GM12878 (cell line): Measurements from ENCODE around the gene METTL4. TPM values are rescaled to one million over a fixed set of nuclear protein-coding genes. Genes with fewer than 3 reads are reported as not detected.
"Not testable (repeated sequence)": the region's sequence is repeated elsewhere in the genome, so short reads cannot be mapped to it uniquely, and the experiment has no call there.

Experiments used
- ATAC-seq: fragments of 200-7000 bp; cut with Tn5 transposase; 3 replicates; pipeline ENCODE4 v1.9.1; 2020; ENCODE audit warnings: mild to moderate bottlenecking, moderate library complexity
- BruUV-seq: library from RNA; stranded (reverse); fragments of 400-500 nt; replicated peaks from 2 replicates; lab custom pipeline; 2021; lab: Mats Ljungman, UMichigan
- CTCF ChIA-PET: fragments of 300-600 bp; sonication (Branson Sonifier 250); formaldehyde crosslinking; extraction: SDS; loops from one replicate; lab custom pipeline; 2021; ENCODE audit warnings: inconsistent platforms; lab: Yijun Ruan, JAX
- POLR2A ChIA-PET: fragments of 350-600 bp; formaldehyde crosslinking; extraction: SDS; loops from one replicate; lab custom pipeline; 2021; ENCODE audit warnings: inconsistent platforms; lab: Charles Lee
- RAD21 ChIA-PET: fragments of 300-600 bp; sonication (Branson Sonifier 250); formaldehyde crosslinking; loops from one replicate; lab custom pipeline; 2023; ENCODE audit warnings: antibody characterized with exemption; ENCODE audit not compliant: unreplicated experiment; lab: Charles Lee
- SMC1A ChIA-PET: fragments of 300-600 bp; sonication (Branson Sonifier 250); formaldehyde crosslinking; loops from one replicate; lab custom pipeline; 2023; ENCODE audit not compliant: unreplicated experiment, uncharacterized antibody; lab: Charles Lee
- DNase-seq: peaks from one replicate; pipeline ENCODE4 v3.0.0-alpha.2; 2011; ENCODE audit warnings: low read depth, low spot score
- FAIRE-seq: peaks from 3 replicates; lab custom pipeline; 2011; peaks lifted over from hg19 to GRCh38; lab: Jason Lieb, UNC
- H2AFZ ChIP-seq: 2 replicates; pipeline ENCODE4 v1.6.0; 2011; ENCODE audit warnings: low read depth, low read length, control low read depth; ENCODE audit not compliant: control insufficient read depth
- H3K27ac ChIP-seq: 2 replicates; pipeline ENCODE4 v1.5.1; 2011; ENCODE audit warnings: control low read depth; ENCODE audit not compliant: control insufficient read depth, insufficient read depth
- H3K27me3 ChIP-seq, 2 experiments: replicated peaks in 1 of 2; 2 replicates each; pipeline versions ENCODE4 v1.6.0 to v1.6.1; 2011; ENCODE audit warnings: low read length in 1 of 2; ENCODE audit not compliant: control insufficient read depth in 2 of 2, insufficient read depth in 2 of 2
- H3K36me3 ChIP-seq, 2 experiments: 2 replicates each; pipeline ENCODE4 v1.5.1; 2011; ENCODE audit warnings: low read length in 1 of 2; ENCODE audit not compliant: control insufficient read depth in 2 of 2, insufficient read depth in 2 of 2
- H3K4me1 ChIP-seq: 2 replicates; pipeline ENCODE4 v1.6.1; 2011; ENCODE audit warnings: mild to moderate bottlenecking, low read length, moderate library complexity, mixed read lengths; ENCODE audit not compliant: control insufficient read depth, insufficient read depth
- H3K4me2 ChIP-seq: 2 replicates; pipeline ENCODE4 v1.6.0; 2011; ENCODE audit warnings: control low read depth; ENCODE audit not compliant: control insufficient read depth, insufficient read depth
- H3K4me3 ChIP-seq: fragments of 200-600 bp; sonication (generic); 2 replicates; pipeline ENCODE4 v1.5.1; 2016
- H3K79me2 ChIP-seq: 2 replicates; pipeline ENCODE4 v1.6.0; 2011; ENCODE audit warnings: low read length; ENCODE audit not compliant: control insufficient read depth, insufficient read depth
- H3K9ac ChIP-seq: 2 replicates; pipeline ENCODE4 v1.8.0; 2011; ENCODE audit warnings: low read length, control low read depth, mixed read lengths; ENCODE audit not compliant: control insufficient read depth, insufficient read depth
- H3K9me3 ChIP-seq: replicated peaks from 3 replicates; pipeline ENCODE4 v1.5.1; 2011; ENCODE audit warnings: mild to moderate bottlenecking, low read length; ENCODE audit not compliant: control insufficient read depth, insufficient read depth
- H4K20me1 ChIP-seq: 2 replicates; pipeline ENCODE4 v1.6.0; 2011; ENCODE audit not compliant: control insufficient read depth, insufficient read depth
- RAD21 ChIP-seq: IDR thresholded peaks from 2 replicates; pipeline ENCODE4 v1.6.1; 2011; ENCODE audit warnings: mild to moderate bottlenecking, low read depth, low read length, moderate library complexity; ENCODE audit not compliant: insufficient read depth
- SMC3 ChIP-seq: IDR thresholded peaks from 2 replicates; pipeline ENCODE4 v1.6.1; 2011; ENCODE audit warnings: low read length, improper control_type of control experiment, borderline replicate concordance
- WGBS: methylation state at CpG from one replicate; pipeline ENCODE4 v1.1.6; 2016; ENCODE audit warnings: low lambda C conversion rate; ENCODE audit not compliant: insufficient replicate concordance, insufficient coverage; ENCODE audit errors: missing lambda C conversion rate; 5-methylcytosine and 5-hydroxymethylcytosine counted together
- in situ Hi-C: fragments of 300-500 bp; cut with MboI; formaldehyde crosslinking; loops from 9 replicates; pipeline ENCODE4 v1.14.3; 2018; ENCODE audit warnings: mixed read lengths
- intact Hi-C: fragments of 100-400 bp; cut with micrococcal nuclease; formaldehyde crosslinking; loops from one replicate; pipeline ENCODE4 v1.14.2; 2022; ENCODE audit not compliant: unreplicated experiment
- polyA plus RNA-seq, 11 experiments: library from polyadenylated mRNA; depleted of rRNA in 4 of 11; unstranded in 6 of 11; stranded (reverse) in 5 of 11; fragments of >200 nt; fragmentation: Nextera tagmentation in 4 of 11; fragmentation: Illumina TruSeq in 1 of 11; extraction: Ambion mirVana in 4 of 11; extraction: Trizol in 1 of 11; gene quantifications; 1 replicate in 1 of 11; 2 replicates in 10 of 11; pipeline versions ENCODE4 v1.2.1 to v1.2.3, GENCODE V29; 2011 to 2016; ENCODE audit warnings: inconsistent platforms in 2 of 11, missing spikeins in 2 of 11, low read depth in 1 of 11
- total RNA-seq, 4 experiments: library from RNA; depleted of rRNA in 3 of 4; stranded (reverse); fragments of >200 nt in 3 of 4; fragmentation: Illumina TruSeq in 1 of 4; extraction: Trizol in 1 of 4; gene quantifications; 2 replicates each; pipeline versions ENCODE4 v1.2.1 to v1.2.3, GENCODE V29; 2013 to 2021
- TF ChIP-seq, protein P1 (sequence below), 3 experiments: IDR thresholded peaks in 2 of 3; conservative IDR thresholded peaks in 1 of 3; 2 replicates each; pipeline ENCODE4 v1.5.1; 2011; ENCODE audit warnings: low read depth in 3 of 3, low read length in 3 of 3, mild to moderate bottlenecking in 3 of 3, control low read depth in 2 of 3, moderate library complexity in 2 of 3, inconsistent platforms in 1 of 3, mixed read lengths in 1 of 3; ENCODE audit not compliant: control insufficient read depth in 2 of 3, insufficient read depth in 1 of 3; ENCODE audit errors: extremely low read depth in 1 of 3
- TF ChIP-seq, protein P2 (sequence below): fragments of 450-650 bp; IDR thresholded peaks from 2 replicates; pipeline ENCODE4 v1.6.1; 2017; ENCODE audit warnings: mild to moderate bottlenecking, moderate library complexity

Gene METTL4
- total and polyA plus RNA-seq, 10 of the 15 experiments (the other 5 are each of a cell fraction or from before 2014, with no cell fraction given): 4.9 to 15.2 (median 12.3) TPM

DNA sequence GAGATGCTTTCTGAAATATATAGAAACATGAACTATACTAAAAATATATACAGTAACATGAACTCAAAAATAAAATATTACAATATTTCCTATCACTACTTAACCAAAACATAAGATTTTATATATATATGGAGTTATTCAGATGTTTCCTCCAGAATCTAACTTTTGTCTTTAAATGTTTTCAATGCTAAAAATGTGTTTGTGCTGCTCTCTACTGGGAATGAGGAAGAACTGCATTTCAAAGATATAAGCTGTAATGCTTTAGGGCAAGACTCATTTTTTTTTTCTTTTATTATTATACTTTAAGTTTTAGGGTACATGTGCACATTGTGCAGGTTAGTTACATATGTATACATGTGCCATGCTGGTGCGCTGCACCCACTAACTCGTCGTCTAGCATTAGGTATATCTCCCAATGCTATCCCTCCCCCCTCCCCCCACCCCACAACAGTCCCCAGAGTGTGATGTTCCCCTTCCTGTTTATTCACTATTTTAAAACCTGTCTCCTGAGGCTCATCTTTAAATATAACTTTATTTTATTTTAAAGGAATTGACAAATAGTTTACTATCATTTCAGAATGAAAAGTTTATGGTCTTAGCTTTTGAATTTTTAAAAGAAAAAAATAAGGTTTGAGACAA, 29.3 kb downstream of the METTL4 start:
- DNase-seq, H3K9ac ChIP-seq, H3K27ac ChIP-seq, H3K4me1 ChIP-seq, H4K20me1 ChIP-seq, H3K36me3 ChIP-seq, H3K79me2 ChIP-seq, H2AFZ ChIP-seq, in situ Hi-C loops, H3K27me3 ChIP-seq, H3K4me2 ChIP-seq, BruUV-seq, H3K4me3 ChIP-seq, H3K9me3 ChIP-seq: not testable (repeated sequence)
- ChIA-PET CTCF (interaction anchor here (0.6 to 3.6 kb wide), 45 partner anchors 10 to 1681 kb away, joined by 3 to 124 read pairs (median 4); no protein-coding TSS in a partner anchor), POLR2A (interaction anchor here (0.5 kb wide), 1 partner anchor 888 kb away, joined by 4 read pairs; no protein-coding TSS in a partner anchor), RAD21 (interaction anchor here (0.5 to 3.5 kb wide), 27 partner anchors 8 to 1677 kb away, joined by 3 to 69 read pairs (median 3); partner anchors contain the start of genes METTL4 and NDC80), SMC1A (interaction anchor here (0.6 to 9.5 kb wide), 25 partner anchors 10 to 956 kb away, joined by 3 to 112 read pairs (median 4); no protein-coding TSS in a partner anchor)
- WGBS: no CpG with 5 or more reads among the region's 3 CpGs
- intact Hi-C loops: loop anchor here (1.0 to 10.0 kb wide), 4 partner anchors 205 to 955 kb away; no protein-coding TSS in a partner anchor
- TF ChIP-seq, protein P1, sequence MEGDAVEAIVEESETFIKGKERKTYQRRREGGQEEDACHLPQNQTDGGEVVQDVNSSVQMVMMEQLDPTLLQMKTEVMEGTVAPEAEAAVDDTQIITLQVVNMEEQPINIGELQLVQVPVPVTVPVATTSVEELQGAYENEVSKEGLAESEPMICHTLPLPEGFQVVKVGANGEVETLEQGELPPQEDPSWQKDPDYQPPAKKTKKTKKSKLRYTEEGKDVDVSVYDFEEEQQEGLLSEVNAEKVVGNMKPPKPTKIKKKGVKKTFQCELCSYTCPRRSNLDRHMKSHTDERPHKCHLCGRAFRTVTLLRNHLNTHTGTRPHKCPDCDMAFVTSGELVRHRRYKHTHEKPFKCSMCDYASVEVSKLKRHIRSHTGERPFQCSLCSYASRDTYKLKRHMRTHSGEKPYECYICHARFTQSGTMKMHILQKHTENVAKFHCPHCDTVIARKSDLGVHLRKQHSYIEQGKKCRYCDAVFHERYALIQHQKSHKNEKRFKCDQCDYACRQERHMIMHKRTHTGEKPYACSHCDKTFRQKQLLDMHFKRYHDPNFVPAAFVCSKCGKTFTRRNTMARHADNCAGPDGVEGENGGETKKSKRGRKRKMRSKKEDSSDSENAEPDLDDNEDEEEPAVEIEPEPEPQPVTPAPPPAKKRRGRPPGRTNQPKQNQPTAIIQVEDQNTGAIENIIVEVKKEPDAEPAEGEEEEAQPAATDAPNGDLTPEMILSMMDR (IDR thresholded peaks at IDR 0.05 in 2 of 3, conservative IDR thresholded peaks at IDR 0.05 in 1 of 3; ENCODE audit: control insufficient read depth in 2 of 3, extremely low read depth in 1 of 3, insufficient read depth in 1 of 3, low read depth in 3 of 3, low read length in 3 of 3): peak; percentile 48 to 66 (median 53); a peak in 5 of 6 replicates
- peak; percentile 49; the same call in 1 of the 2 replicates for TF ChIP-seq SMC3
- peak; percentile 80 for TF ChIP-seq RAD21
- TF ChIP-seq, protein P2, sequence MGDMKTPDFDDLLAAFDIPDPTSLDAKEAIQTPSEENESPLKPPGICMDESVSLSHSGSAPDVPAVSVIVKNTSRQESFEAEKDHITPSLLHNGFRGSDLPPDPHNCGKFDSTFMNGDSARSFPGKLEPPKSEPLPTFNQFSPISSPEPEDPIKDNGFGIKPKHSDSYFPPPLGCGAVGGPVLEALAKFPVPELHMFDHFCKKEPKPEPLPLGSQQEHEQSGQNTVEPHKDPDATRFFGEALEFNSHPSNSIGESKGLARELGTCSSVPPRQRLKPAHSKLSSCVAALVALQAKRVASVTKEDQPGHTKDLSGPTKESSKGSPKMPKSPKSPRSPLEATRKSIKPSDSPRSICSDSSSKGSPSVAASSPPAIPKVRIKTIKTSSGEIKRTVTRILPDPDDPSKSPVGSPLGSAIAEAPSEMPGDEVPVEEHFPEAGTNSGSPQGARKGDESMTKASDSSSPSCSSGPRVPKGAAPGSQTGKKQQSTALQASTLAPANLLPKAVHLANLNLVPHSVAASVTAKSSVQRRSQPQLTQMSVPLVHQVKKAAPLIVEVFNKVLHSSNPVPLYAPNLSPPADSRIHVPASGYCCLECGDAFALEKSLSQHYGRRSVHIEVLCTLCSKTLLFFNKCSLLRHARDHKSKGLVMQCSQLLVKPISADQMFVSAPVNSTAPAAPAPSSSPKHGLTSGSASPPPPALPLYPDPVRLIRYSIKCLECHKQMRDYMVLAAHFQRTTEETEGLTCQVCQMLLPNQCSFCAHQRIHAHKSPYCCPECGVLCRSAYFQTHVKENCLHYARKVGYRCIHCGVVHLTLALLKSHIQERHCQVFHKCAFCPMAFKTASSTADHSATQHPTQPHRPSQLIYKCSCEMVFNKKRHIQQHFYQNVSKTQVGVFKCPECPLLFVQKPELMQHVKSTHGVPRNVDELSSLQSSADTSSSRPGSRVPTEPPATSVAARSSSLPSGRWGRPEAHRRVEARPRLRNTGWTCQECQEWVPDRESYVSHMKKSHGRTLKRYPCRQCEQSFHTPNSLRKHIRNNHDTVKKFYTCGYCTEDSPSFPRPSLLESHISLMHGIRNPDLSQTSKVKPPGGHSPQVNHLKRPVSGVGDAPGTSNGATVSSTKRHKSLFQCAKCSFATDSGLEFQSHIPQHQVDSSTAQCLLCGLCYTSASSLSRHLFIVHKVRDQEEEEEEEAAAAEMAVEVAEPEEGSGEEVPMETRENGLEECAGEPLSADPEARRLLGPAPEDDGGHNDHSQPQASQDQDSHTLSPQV: peak; percentile 37; the same call in 1 of the 2 replicates
- ATAC-seq (peak; percentile 66), FAIRE-seq (peak; percentile 78)
